Astrocyte of the spinal cord (primary cell): ENCODE results near the gene C10orf90.

ENCODE experiments used
- DNase-seq: peaks from one replicate; pipeline ENCODE4 v3.0.0; 2011; ENCODE audit warnings: low read depth, low spot score
- H3K4me3 ChIP-seq: 2 replicates; pipeline ENCODE4 v1.5.1; 2011; ENCODE audit warnings: low read depth, mild to moderate bottlenecking, low read length, moderate library complexity
- CTCF ChIP-seq: IDR thresholded peaks from 2 replicates; pipeline ENCODE4 v1.5.1; 2012; ENCODE audit warnings: low read depth, mild to moderate bottlenecking, low read length, inconsistent platforms
- in situ Hi-C: cut with HindIII; loops from 2 replicates; pipeline ENCODE4 v1.10.0; 2017; ENCODE audit warnings: low sequenced_read_pairs

Gene C10orf90

GRCh38 chr10:126421756-126422256, 248.7 kb downstream of the C10orf90 start:
- peak; percentile 99 for DNase-seq
- no peak overlapping the region for H3K4me3 ChIP-seq
- no peak for TF ChIP-seq CTCF
- in situ Hi-C loops = no loop called here

DNA sequence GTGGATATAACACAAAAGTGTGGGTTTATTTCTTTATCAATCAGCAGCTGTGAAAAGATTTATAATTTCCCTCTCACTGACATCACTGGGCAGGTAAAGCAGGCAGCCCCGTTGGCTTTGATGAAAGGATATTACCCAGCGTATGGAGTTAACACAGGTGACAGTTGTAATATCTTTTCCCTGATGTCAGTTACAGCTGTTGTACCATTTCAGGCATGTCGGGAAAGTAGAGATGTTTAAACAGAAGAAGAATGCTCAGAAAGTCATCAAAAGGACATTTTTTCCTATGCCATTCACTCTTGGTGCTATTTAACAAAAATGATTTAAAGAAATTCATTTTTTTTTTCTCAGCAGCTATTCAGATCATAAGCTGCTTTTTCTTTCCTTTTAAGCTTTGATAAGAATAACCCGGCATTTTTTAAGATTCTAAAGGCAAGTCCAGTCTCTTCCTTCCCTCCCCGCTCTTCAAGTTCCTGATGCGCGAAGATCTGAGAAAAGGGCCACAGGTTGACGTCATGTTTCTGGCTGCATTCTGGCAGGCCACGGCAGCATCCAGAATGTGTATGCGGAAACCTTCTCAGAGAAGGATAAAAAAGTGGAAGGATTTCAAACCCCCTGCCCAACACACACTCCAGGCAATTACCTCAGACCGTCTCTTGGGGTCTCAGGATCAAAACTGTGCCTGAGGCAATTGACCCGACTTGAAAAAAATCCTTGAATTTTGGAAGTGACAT, 249.8 kb downstream of the C10orf90 start:
- no peak for TF ChIP-seq CTCF
- in situ Hi-C loops = no loop called here
- H3K4me3 ChIP-seq = no peak overlapping the region
- DNase-seq = peak; percentile 29

- no peak for DNase-seq
- no peak overlapping the region for H3K4me3 ChIP-seq
- no peak for TF ChIP-seq CTCF
- in situ Hi-C loops = no loop called here
Observed at GRCh38 chr10:126417220-126417825, 253.2 kb downstream of the C10orf90 start.

DNA sequence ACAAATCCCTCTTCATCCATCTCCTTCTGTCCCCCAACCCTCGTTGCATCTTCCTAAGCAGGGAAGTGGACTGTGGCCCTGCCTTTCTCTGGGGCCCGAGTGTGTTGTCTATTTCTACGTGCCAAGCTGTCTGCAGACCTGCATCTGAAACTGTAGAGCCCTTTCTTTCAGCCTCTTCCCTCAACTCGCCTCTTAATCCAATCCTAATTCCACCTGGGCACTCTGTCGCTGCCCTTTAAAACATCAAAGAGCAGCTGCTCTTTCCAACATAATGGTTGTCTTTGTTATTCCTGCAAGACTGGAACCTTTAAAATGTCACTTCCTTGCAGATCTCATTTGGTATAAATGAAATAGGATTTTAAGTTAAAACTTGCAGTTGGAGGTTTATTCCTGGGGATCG, 260.7 kb downstream of the C10orf90 start:
- in situ Hi-C loops = no loop called here
- H3K4me3 ChIP-seq = no peak overlapping the region
- DNase-seq = no peak
- TF ChIP-seq CTCF = no peak

DNA sequence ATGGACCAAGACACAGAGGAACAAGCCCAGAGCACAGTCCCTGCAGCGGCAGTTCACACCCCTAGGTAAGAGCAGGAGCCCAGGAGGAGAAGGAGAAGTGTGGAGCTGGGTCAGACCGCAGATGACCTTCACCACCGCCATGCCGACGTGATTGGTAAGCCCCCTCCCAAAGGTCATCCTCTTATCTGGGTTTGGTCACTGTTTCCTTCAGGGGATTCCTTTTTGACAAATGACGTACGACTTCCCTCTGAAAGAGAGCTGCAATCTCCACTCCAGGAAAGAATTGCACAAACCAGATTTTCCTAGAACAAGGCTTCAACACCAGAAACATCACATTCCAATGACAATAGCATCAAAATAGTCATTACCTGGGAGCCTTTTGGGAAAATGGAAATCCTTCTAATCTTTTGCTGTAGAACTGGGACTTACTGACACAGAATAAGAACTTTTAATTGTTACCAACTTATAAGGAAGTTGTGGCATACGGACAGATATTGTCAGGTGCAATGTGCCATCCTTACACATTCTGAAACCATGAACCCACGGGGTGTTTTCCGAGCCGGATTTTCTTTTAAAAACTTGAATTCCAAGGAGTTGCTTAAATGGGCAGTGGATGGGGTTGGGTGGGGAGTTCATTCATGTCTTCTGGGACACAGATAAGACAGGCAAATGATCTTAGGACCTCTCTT, 261.4 kb downstream of the C10orf90 start:
- DNase-seq = no peak
- no peak overlapping the region for H3K4me3 ChIP-seq
- in situ Hi-C loops = no loop called here
- no peak for TF ChIP-seq CTCF

GRCh38 chr10:126407831-126408230, 262.7 kb downstream of the C10orf90 start:
- TF ChIP-seq CTCF = no peak
- no peak for DNase-seq
- in situ Hi-C loops = no loop called here

More at GRCh38 chr10:126407831-126408230, 262.7 kb downstream of the C10orf90 start:
- no peak overlapping the region for H3K4me3 ChIP-seq
